Smooth muscle cell (in vitro differentiated cells): Measurements from ENCODE around the gene TTC28. TPM values are rescaled to one million over a fixed set of nuclear protein-coding genes. Genes with fewer than 3 reads are reported as not detected.
"Not testable (repeated sequence)": the region's sequence is repeated elsewhere in the genome, so short reads cannot be mapped to it uniquely, and the experiment has no call there.

Experiments
- DNase-seq: peaks from one replicate; lab custom pipeline; 2025; ENCODE audit not compliant: unreplicated experiment; lab: John Stamatoyannopoulos, UW
- H2AFZ ChIP-seq: fragments of 200-600 bp; sonication (generic); 2 replicates; pipeline ENCODE4 v1.6.0; 2016; ENCODE audit warnings: antibody characterized with exemption, low read depth, mild to moderate bottlenecking
- H3F3A ChIP-seq: fragments of 200-600 bp; sonication (generic); 2 replicates; pipeline ENCODE4 v1.6.0; 2017; ENCODE audit warnings: antibody characterized with exemption, low read depth
- H3K27ac ChIP-seq: fragments of 200-600 bp; sonication (generic); 2 replicates; pipeline ENCODE4 v1.5.1; 2016; ENCODE audit warnings: low read depth, mild to moderate bottlenecking
- H3K27me3 ChIP-seq: fragments of 200-600 bp; sonication (generic); 2 replicates; pipeline ENCODE4 v1.6.1; 2016; ENCODE audit warnings: low read depth, mild to moderate bottlenecking
- H3K36me3 ChIP-seq: fragments of 200-600 bp; sonication (generic); 2 replicates; pipeline ENCODE4 v1.5.1; 2016; ENCODE audit warnings: low read depth
- H3K4me1 ChIP-seq: fragments of 200-600 bp; sonication (generic); 2 replicates; pipeline ENCODE4 v1.5.1; 2016; ENCODE audit warnings: low read depth
- H3K4me2 ChIP-seq: fragments of 200-600 bp; sonication (generic); 2 replicates; pipeline ENCODE4 v1.6.0; 2016; ENCODE audit warnings: mild to moderate bottlenecking
- H3K4me3 ChIP-seq: fragments of 200-600 bp; sonication (generic); 2 replicates; pipeline ENCODE4 v1.5.1; 2016; ENCODE audit warnings: mild to moderate bottlenecking
- H3K79me2 ChIP-seq: fragments of 200-600 bp; sonication (generic); 2 replicates; pipeline ENCODE4 v1.6.0; 2016; ENCODE audit warnings: low read depth, mild to moderate bottlenecking
- H3K9ac ChIP-seq: fragments of 200-600 bp; sonication (generic); 2 replicates; pipeline ENCODE4 v1.6.0; 2016; ENCODE audit warnings: low read depth
- H3K9me3 ChIP-seq: fragments of 200-600 bp; sonication (generic); replicated peaks from 2 replicates; pipeline ENCODE4 v1.5.1; 2016; ENCODE audit warnings: low read depth
- H4K20me1 ChIP-seq: fragments of 200-600 bp; sonication (generic); 2 replicates; pipeline ENCODE4 v1.6.0; 2016; ENCODE audit warnings: low read depth
- CTCF ChIP-seq: fragments of 200-600 bp; sonication (generic); IDR thresholded peaks from 2 replicates; pipeline ENCODE4 v1.5.1; 2017; ENCODE audit warnings: borderline replicate concordance, mild to moderate bottlenecking, antibody characterized with exemption; ENCODE audit not compliant: insufficient read depth, poor library complexity, severe bottlenecking
- WGBS: methylation state at CpG from one replicate; pipeline ENCODE4 v1.1.7; 2016; ENCODE audit warnings: low lambda C conversion rate; 5-methylcytosine and 5-hydroxymethylcytosine counted together
- polyA plus RNA-seq: library from polyadenylated mRNA; unstranded; fragments of >200 nt; fragmentation: Nextera tagmentation; extraction: Ambion mirVana; gene quantifications from 2 replicates; pipeline ENCODE4 v1.2.1, GENCODE V29; 2016
- total RNA-seq: library from RNA; depleted of rRNA; stranded (reverse); fragments of >200 nt; gene quantifications from 2 replicates; pipeline ENCODE4 v1.2.3, GENCODE V29; 2014

The TTC28 gene
- total and polyA plus RNA-seq, 2 experiments from 2014 or later, result 6.3 to 17.9 TPM

GRCh38 chr22:28710107-28710506 lies 30.5 kb upstream of the TTC28 start:
- Histone ChIP-seq H3K27me3 (no peaks in the 10 kb centered on the region), H3K9ac (no peak overlapping the region), H3K4me2 (peak overlapping the region; percentile 82), H3K79me2 (no peaks in the 10 kb centered on the region), H3F3A (peaks cover 16% of the 10 kb centered on the region), H2AFZ (no peak overlapping the region), H3K4me1 (peaks cover 20% of the 10 kb centered on the region), H3K36me3 (no peaks in the 10 kb centered on the region), H3K9me3 (no peaks in the 10 kb centered on the region), H3K4me3 (peak overlapping the region; percentile 17), H4K20me1 (no peaks in the 10 kb centered on the region), H3K27ac (peak overlapping the region; percentile 81)
- no peak for TF ChIP-seq CTCF
- DNase-seq, result no peak

GRCh38 chr22:28706845-28707244 lies 27.2 kb upstream of the TTC28 start:
- 96% methylated on average over 6 of the region's 6 CpGs for WGBS
- H2AFZ ChIP-seq, result no peak overlapping the region
- no peak for TF ChIP-seq CTCF

GRCh38 chr22:28703436-28703835 lies 23.8 kb upstream of the TTC28 start:
- Histone ChIP-seq H3F3A (no peaks in the 10 kb centered on the region), H2AFZ (no peak overlapping the region), H3K4me1 (no peaks in the 10 kb centered on the region), H4K20me1 (no peaks in the 10 kb centered on the region), H3K36me3 (no peaks in the 10 kb centered on the region), H3K27ac (no peak overlapping the region), H3K9me3 (no peaks in the 10 kb centered on the region), H3K4me3 (no peak overlapping the region), H3K79me2 (no peaks in the 10 kb centered on the region), H3K4me2 (no peak overlapping the region), H3K9ac (no peak overlapping the region), H3K27me3 (no peaks in the 10 kb centered on the region)
- no peak for TF ChIP-seq CTCF
- DNase-seq, result no peak

More at GRCh38 chr22:28706845-28707244, 27.2 kb upstream of the TTC28 start:
- no peaks in the 10 kb centered on the region for H3K79me2 ChIP-seq
- no peaks in the 10 kb centered on the region for H3K27me3 ChIP-seq
- H3K4me3 ChIP-seq, result no peak overlapping the region
- no peak overlapping the region for H3K4me2 ChIP-seq
- H3K9ac ChIP-seq, result no peak overlapping the region
- no peak overlapping the region for H3K27ac ChIP-seq
- H3F3A ChIP-seq, result peaks cover 7% of the 10 kb centered on the region
- no peaks in the 10 kb centered on the region for H3K9me3 ChIP-seq
- DNase-seq, result no peak
- H3K36me3 ChIP-seq, result no peaks in the 10 kb centered on the region
- H3K4me1 ChIP-seq, result peaks cover 18% of the 10 kb centered on the region
- H4K20me1 ChIP-seq, result no peaks in the 10 kb centered on the region

- no peaks in the 10 kb centered on the region for H3K36me3 ChIP-seq
- no peak for DNase-seq
- H3K4me3 ChIP-seq, result no peak overlapping the region
- H3K9ac ChIP-seq, result no peak overlapping the region
- H3F3A ChIP-seq, result no peaks in the 10 kb centered on the region
- no peak for TF ChIP-seq CTCF
- H4K20me1 ChIP-seq, result no peaks in the 10 kb centered on the region
- H3K27ac ChIP-seq, result no peak overlapping the region
- no peaks in the 10 kb centered on the region for H3K4me1 ChIP-seq
- 93% methylated on average over 2 of the region's 2 CpGs for WGBS
- H2AFZ ChIP-seq, result no peak overlapping the region
- H3K79me2 ChIP-seq, result no peaks in the 10 kb centered on the region
- no peak overlapping the region for H3K4me2 ChIP-seq
- no peaks in the 10 kb centered on the region for H3K9me3 ChIP-seq
- no peaks in the 10 kb centered on the region for H3K27me3 ChIP-seq
Measured at GRCh38 chr22:28702891-28703290, 23.3 kb upstream of the TTC28 start.

GRCh38 chr22:28693041-28693760 lies 13.6 kb upstream of the TTC28 start:
- H3K79me2 ChIP-seq, H3K4me2 ChIP-seq, H3K4me1 ChIP-seq, H4K20me1 ChIP-seq, H3K9me3 ChIP-seq, H3K27ac ChIP-seq, H3K9ac ChIP-seq, H3K27me3 ChIP-seq, H3K36me3 ChIP-seq, H3K4me3 ChIP-seq, H2AFZ ChIP-seq, H3F3A ChIP-seq, DNase-seq: not testable (repeated sequence)
- WGBS, result 92% methylated on average over 6 of the region's 6 CpGs
